ENCODE data around the gene AKAP9.

- TF ChIP-seq CTCF (IDR thresholded peaks at IDR 0.05) (no peak), POLR2A (IDR thresholded peaks at IDR 0.05) (no peak)
Observed at GRCh38 chr7:91941450-91941849, 788 bp downstream of the AKAP9 start.
